ENCODE measurements around the gene RICTOR. TPM values are rescaled to one million over a fixed set of nuclear protein-coding genes. Genes with fewer than 3 reads are reported as not detected.

RICTOR gene
- total and polyA plus RNA-seq, 2 donors (not counting 3 experiments of a cell fraction or from before 2014, with no cell fraction given): 9.2 to 38.0 TPM

DNA sequence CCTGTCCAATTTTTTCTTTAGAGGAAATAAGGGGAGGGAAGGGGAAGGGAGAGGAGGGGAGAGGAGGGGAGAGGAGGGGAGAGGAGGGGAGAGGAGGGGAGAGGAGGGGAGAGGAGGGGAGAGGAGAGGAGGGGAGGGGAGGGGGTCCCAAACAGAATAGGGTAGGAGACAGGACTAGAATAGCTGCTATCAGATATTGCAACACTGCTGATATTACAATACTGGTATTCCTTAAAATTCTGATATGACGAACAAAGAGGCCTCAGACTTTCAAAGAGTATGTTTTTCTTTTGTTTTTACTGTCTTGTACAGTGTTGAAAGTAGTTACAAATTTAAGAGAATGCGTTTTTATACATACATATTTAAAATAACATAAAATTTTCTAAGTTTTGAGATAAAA, 67.5 kb downstream of the RICTOR start:
- H3K27ac ChIP-seq (ENCODE audit: insufficient read depth, low read depth, low read length): no peak overlapping the region
- no peak overlapping the region for H3K9ac ChIP-seq (replicated peaks; ENCODE audit: extremely low read depth, insufficient read depth, low read length)
- H3K4me2 ChIP-seq (ENCODE audit: insufficient read depth, low read length): no peak overlapping the region
- no peak for FAIRE-seq
- H3K36me3 ChIP-seq (ENCODE audit: control insufficient read depth in 2 of 2, extremely low read depth in 1 of 2, insufficient read depth in 2 of 2, low read length in 2 of 2): peaks cover 0 to 3% of the 10 kb centered on the region in 2 experiments
- BruUV-seq (replicated peaks): no TSS peak
- intact Hi-C loops (cut with micrococcal nuclease): no loop called here
- H3K4me1 ChIP-seq (ENCODE audit: control insufficient read depth, extremely low read depth, insufficient read depth, low read length): no peaks in the 10 kb centered on the region
- no peak overlapping the region for H3K4me3 ChIP-seq (replicated peaks in 1 of 3; ENCODE audit: insufficient read depth in 1 of 3, low read depth in 1 of 3, low read length in 3 of 3)
- no peaks in the 10 kb centered on the region for H3K9me1 ChIP-seq (replicated peaks; ENCODE audit: control insufficient read depth, extremely low read depth, insufficient read depth, low read length)
- H3K79me2 ChIP-seq (ENCODE audit: control insufficient read depth, insufficient read depth, low read length): peaks cover 9% of the 10 kb centered on the region
- no peak overlapping the region for H2AFZ ChIP-seq (ENCODE audit: low read depth, low read length)
- no peaks in the 10 kb centered on the region for H3K27me3 ChIP-seq (ENCODE audit: control insufficient read depth in 2 of 2, insufficient read depth in 2 of 2, low read length in 2 of 2)
- H4K20me1 ChIP-seq (replicated peaks; ENCODE audit: control insufficient read depth, extremely low read depth, insufficient read depth, low read length): no peaks in the 10 kb centered on the region
- TF ChIP-seq CTCF (IDR thresholded peaks at IDR 0.05; ENCODE audit: extremely low read depth in 1 of 2, insufficient read depth in 1 of 2, low read depth in 1 of 2, low read length in 2 of 2) (no peak), FOS (IDR thresholded peaks at IDR 0.05; ENCODE audit: borderline replicate concordance, insufficient read depth, low read length) (no peak), POLR2AphosphoS5 (IDR thresholded peaks at IDR 0.05; ENCODE audit: insufficient read depth, low read depth, low read length) (no peak), MAX (IDR thresholded peaks at IDR 0.05; ENCODE audit: insufficient read depth, insufficient read length) (no peak), EZH2 (IDR thresholded peaks at IDR 0.05; ENCODE audit: borderline replicate concordance, low read depth, low read length, severe bottlenecking) (no peak), GATA2 (IDR thresholded peaks at IDR 0.05; ENCODE audit: insufficient read depth, insufficient read length, low read depth, low read length) (no peak), POLR2A (IDR thresholded peaks at IDR 0.05; ENCODE audit: low read depth, low read length) (no peak), JUN (IDR thresholded peaks at IDR 0.05; ENCODE audit: borderline replicate concordance, insufficient read depth, insufficient read length, low read depth) (no peak), MYC (IDR thresholded peaks at IDR 0.05; ENCODE audit: low read depth, low read length) (no peak)
- CTCF ChIA-PET: interaction anchor here (2.4 kb wide), 1 partner anchor 74 kb away, joined by 12 read pairs; no protein-coding TSS in a partner anchor
- dilution Hi-C loops (cut with MboI; ENCODE audit: extremely low pct_ligation_motif_present, low sequenced_read_pairs): no loop called here
- no peak for DNase-seq (ENCODE audit: low read depth, low spot score)
- POLR2A ChIA-PET: no interaction called here
- peaks cover 2% of the 10 kb centered on the region for H3K9me3 ChIP-seq (replicated peaks; ENCODE audit: control insufficient read depth, insufficient read depth, low read length)
